HG02763 (cell line): ENCODE data around the gene MAP2K7.
"Not testable (repeated sequence)": the region's sequence is repeated elsewhere in the genome, so short reads cannot be mapped to it uniquely, and the experiment has no call there.

Source experiments
- ATAC-seq: cut with Tn5 transposase; IDR thresholded peaks from one replicate; pipeline ENCODE4 v1.9.1; 2021; ENCODE audit warnings: mild to moderate bottlenecking, moderate library complexity; ENCODE audit not compliant: unreplicated experiment

MAP2K7 gene

GRCh38 chr19:7883105-7883504, 20.6 kb upstream of the MAP2K7 start:
- no peak for ATAC-seq

GRCh38 chr19:7883796-7884570, 19.7 kb upstream of the MAP2K7 start:
- ATAC-seq = no peak

GRCh38 chr19:7885818-7886217, 17.9 kb upstream of the MAP2K7 start:
- no peak for ATAC-seq

GRCh38 chr19:7887408-7888144, 16.1 kb upstream of the MAP2K7 start:
- ATAC-seq = no peak

DNA sequence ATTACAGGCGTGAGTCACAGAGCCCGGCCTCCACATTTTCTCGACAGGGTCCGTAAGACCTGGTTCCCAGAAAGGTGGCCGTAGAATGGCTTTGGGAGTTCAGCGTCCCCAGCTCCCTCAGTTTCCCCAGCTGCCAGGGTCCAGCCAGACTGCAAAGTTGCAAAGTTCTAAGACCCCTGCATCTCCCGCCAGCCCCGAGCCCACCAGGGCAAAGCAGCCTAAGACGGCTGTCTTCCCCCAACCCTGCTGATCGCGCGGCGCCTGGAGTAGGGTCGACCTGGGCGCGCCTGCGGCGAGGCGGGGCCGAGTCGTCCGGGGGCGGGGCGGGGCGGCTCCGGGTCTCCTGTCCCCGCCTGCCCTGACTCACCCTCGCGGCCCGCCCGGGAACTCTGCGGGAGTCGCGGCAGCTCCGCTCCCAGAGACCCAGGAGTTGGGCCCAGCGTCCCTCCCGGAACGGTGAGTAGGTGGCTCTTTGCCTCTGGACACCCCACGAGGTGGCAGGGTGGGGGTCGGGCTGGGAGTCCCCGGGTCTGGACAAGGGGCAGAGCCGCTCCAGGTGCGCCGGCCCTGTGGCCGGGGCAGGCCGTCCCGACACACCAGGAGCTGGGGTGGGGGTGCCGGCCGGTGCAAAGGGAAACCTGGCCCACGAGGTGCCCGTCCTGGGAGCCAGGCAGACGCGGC, 15.4 kb upstream of the MAP2K7 start, which contains the start of gene LRRC8E:
Gene LRRC8E (plus strand): TSS at position 366 of the 681 bp plus-strand sequence. CDS start 7,094 bp downstream, outside the sequence.
- ATAC-seq = no peak

DNA sequence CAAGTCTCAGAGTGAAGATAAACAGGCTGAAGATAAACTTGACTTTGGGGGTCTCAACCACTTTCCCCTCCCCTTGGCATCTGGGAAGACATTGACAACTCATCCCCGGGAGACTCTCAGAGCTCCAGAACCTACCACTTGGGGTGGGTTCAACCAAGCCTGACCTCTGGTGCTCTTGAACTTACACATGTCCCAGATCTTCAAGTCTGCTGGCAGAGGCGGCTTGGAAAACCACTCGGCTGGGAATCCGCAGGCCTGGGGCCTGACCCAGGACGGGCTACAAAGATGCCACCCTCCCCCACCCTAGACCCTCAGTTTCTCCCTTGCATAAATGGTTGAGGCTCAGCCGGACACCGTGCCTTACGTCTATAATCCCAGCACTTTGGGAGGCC, 14.9 kb upstream of the MAP2K7 start:
- no peak for ATAC-seq

GRCh38 chr19:7893362-7894101, 10.1 kb upstream of the MAP2K7 start:
- not testable (repeated sequence) for ATAC-seq

DNA sequence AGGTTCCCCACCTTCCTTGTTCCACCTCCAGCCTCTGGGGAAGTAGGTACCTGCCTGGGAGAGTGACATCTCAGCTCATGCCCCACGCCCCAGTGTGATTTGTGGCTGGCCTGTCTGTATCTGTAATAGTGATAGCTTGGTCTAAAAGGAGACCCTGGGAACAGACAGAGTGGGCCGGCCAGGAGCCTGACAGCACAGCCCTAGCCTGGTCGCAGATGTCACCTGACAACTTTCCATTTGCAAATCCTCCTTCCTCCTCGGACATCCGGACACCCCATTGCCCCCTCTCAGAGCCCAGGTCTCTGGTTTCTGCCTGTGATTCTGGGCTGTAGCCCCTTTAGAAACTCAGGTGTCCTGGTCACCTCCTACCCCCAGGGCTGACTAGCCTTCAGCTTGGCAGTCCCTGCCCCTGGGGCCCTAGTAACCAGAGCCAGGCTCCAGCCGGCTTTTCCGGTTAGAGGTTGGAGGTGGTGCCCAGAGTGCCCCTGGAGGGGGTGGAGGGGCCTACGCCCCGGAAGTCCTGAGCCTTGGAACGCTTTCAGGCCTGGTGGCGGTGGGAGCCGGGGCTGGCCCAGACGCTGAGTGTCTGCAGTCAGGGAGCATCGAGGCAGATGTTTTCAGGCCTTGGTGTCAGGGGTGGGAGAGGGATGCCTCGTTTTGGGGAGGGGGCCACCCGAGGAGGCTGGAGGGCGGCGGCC, 8.9 kb upstream of the MAP2K7 start:
- no peak for ATAC-seq

DNA sequence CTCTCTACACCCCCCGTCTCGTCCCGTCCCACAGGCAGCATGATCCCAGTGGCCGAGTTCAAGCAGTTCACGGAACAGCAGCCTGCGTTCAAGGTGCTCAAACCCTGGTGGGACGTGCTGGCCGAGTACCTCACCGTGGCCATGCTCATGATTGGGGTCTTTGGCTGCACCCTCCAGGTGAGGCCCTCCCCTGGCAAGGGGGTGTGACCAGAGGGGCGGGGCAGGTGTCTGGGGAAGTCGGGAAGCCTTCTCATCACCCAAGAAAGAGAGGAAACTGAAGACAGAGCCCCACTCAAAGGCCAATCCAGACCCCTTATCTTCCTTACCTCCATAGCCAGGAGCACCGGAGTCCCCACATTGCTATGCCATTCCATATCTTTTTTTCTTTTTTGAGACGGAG, 8.1 kb upstream of the MAP2K7 start:
- no peak for ATAC-seq

DNA sequence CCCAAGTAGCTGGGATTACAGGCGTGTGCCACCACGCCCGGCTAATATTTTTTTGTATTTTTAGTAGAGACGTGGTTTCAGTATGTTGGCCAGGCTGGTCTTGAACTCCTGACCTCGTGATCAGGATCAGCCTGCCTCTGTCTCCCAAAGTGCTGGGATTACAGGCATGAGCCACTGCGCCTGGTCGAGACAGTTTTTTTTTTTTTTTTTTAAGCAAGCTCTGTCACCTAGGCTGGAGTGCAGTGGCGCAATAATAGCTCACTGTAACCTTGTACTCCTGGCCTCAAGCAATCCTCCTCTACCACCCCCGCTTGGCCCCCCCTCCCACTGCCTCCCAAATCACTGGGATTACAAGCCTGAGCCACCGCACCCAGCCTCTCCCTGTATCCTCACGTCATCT, 6.4 kb upstream of the MAP2K7 start:
- no peak for ATAC-seq

GRCh38 chr19:7898967-7899366, 4.7 kb upstream of the MAP2K7 start:
- ATAC-seq = no peak

- ATAC-seq = no peak
These were observed 3.8 kb upstream of the MAP2K7 start for GRCh38 chr19:7899751-7900378.

- no peak for ATAC-seq
These were observed 3.2 kb upstream of the MAP2K7 start for GRCh38 chr19:7900401-7900870.

- ATAC-seq = no peak
These were observed 2.7 kb upstream of the MAP2K7 start for GRCh38 chr19:7900931-7901330.

DNA sequence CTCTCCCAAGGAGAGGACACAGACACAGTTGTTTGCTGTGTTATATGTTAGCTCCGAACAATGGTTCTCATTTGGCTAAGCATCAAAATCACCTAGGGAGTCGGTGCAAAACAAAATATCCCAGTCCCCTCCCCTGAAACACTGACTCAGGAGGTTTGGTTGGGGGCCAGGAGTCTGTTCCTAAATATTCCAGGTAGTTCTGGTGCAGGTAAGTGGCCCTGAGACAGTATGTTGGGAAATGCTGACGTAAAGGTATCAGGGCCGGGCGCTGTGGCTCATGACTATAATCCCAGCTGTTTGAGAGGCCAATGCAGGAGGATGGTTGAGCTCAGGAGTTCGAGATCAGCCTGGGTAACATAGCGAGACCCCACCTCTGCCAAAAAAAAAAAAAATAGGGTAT, 2.3 kb upstream of the MAP2K7 start:
- ATAC-seq = no peak

- ATAC-seq = no peak
These were observed 857 bp upstream of the MAP2K7 start for GRCh38 chr19:7902796-7903243.

- ATAC-seq = peak; percentile 31
These were observed 670 bp downstream of the MAP2K7 start for GRCh38 chr19:7904074-7905020.

GRCh38 chr19:7905268-7905667, 1.6 kb downstream of the MAP2K7 start:
- ATAC-seq = no peak

- no peak for ATAC-seq
These were observed 2.2 kb downstream of the MAP2K7 start for GRCh38 chr19:7905859-7906258.
